Renal cortex interstitium (tissue), 11 donors: ENCODE data around the gene FRMPD1. TPM values are rescaled to one million over a fixed set of nuclear protein-coding genes. Genes with fewer than 3 reads are reported as not detected.
"Not testable (repeated sequence)": the region's sequence is repeated elsewhere in the genome, so short reads cannot be mapped to it uniquely, and the experiment has no call there.

Source experiments
- DNase-seq, 11 donors: peaks; one replicate each; pipeline ENCODE4 v3.0.0-alpha.2; 2013; ENCODE audit warnings: low read depth in 9 of 11, low spot score in 4 of 11; ENCODE audit errors: extremely low read depth in 1 of 11
- polyA plus RNA-seq, 3 donors: library from polyadenylated mRNA; unstranded; fragments of 120-200 nt; gene quantifications; one replicate each; pipeline ENCODE4 v1.2.1, GENCODE V29; 2013; ENCODE audit not compliant: insufficient read length in 3 of 3

The FRMPD1 gene
- polyA plus RNA-seq, 3 donors: 0.88 to 1.1 (median 1.0) TPM

DNA sequence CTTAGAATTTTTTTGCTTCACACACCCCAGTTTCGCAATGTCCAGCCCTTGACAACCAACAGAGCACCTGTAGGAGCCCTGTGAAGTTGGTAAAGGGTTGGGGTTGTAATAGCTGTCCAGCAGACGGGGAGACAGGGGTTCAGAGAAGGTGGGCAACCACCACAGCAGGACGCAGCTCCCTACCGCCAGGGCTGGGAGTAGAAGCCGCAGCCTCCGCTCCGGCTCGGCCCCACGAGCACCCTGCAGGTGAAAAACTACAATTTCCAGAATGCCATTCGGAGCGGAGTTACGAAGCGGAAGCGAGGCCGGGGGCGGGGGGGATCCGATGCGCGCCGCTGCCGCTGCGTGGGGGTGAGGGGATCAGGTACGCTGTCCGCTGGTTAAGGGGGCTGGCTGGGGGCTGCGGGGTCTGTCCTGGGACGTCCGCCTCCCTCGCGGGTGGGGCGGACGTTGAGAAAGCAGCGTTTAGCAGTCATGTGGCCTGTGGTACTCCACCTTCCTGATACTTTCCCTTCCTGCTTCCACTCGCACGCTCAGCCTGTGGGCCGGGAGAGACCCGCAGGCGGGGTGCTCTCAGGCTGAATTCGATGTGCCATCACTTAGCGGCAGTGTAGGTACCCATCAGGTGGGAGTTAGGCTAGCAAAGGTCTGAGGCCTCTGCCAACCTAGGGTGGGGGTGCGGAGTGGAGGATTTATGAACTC is 102.9 kb downstream of the FRMPD1 start, which contains the start of gene TRMT10B:
Gene TRMT10B (plus strand): TSS at position 317 of the 702 bp plus-strand sequence. CDS start 8,127 bp downstream, outside the sequence.
- peak; percentile 46 to 78 (median 69) for DNase-seq

DNA sequence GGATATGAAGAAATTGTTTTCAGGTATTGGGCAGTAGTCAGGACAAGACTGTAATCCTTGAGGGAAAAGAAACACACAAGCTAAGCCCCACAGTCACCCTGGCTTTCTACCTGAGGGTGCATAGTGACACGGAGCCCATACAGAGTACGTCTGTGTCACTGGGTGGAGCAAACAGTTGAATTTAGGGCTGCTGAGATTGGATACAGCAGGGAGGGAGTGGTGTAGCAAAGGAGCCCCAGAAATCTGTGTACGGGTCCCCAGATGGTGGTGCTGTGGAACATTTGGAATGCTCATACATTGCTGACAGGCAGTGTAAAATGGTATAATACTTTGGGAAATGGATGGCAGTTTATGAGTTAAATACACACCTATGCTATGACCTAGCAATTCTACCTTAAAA is 108.0 kb downstream of the FRMPD1 start:
- no peak for DNase-seq

DNA sequence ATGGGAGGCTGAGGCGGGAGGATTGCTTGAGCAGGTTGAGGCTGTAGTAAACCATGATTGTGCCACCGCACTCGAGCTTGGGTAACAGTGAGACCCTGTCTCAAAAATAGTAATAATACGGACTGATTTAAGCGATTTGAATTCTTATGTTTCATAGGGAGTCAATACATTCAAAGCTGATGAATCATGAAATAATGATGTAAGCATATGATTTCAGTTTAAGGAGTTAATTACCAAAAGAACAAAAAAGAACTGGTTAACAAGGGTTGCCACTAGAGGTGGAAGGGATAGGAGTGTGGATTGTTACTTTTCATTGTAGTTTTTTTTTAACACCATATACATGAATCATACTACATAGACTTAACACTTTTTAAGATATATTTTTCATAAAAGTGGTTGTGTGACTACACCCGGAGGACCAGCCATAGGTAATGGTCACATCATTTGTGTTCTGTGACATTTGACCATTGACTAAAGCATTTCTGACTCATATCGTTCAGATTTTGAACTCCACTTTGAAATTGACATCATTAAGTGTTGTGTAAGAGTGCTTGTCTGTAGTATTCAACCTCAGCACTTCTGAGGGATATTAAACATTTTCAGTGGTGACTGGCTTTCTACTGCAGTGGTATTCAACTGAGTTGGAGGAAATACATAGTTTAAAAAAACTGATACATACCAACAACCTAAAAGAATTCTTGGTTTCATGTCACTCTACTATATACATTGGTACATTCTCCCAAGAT is 109.8 kb downstream of the FRMPD1 start:
- DNase-seq: no peak

DNA sequence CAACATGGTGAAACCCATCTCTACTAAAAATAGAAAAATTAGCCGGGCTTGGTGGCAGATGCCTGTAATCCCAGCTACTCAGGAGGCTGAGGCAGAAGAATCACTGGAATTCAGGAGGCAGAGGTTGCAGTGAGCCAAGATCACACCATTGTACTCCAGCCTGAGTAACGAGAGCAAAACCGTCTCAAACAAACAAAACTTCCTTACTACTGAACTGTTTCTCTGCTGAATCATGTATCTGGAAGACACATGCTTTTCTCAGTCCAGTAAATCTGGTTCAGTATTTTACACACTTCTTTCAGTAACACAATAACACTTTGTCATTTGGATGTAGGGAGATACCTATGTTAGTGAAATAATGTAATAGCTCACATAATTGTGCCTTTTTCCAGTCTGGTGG is 110.8 kb downstream of the FRMPD1 start:
- no peak for DNase-seq

DNA sequence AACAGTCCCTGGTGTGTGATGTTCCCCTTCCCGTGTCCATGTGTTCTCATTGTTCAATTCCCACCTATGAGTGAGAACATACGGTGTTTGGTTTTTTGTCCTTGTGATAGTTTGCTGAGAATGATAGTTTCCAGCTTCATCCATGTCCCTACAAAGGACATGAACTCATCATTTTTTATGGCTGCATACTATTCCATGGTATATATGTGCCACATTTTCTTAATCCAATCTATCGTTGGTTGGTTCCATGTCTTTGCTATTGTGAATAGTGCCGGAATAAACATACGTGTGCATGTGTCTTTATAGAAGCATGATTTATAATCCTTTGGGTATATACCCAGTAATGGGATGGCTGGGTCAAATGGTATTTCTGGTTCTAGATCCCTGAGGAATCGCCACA is 114.5 kb downstream of the FRMPD1 start:
- DNase-seq: not testable (repeated sequence)

GRCh38 chr9:37769306-37769705 is 118.6 kb downstream of the FRMPD1 start:
- DNase-seq: no peak

- no peak for DNase-seq
Measured at GRCh38 chr9:37769995-37770394, 119.2 kb downstream of the FRMPD1 start.

DNA sequence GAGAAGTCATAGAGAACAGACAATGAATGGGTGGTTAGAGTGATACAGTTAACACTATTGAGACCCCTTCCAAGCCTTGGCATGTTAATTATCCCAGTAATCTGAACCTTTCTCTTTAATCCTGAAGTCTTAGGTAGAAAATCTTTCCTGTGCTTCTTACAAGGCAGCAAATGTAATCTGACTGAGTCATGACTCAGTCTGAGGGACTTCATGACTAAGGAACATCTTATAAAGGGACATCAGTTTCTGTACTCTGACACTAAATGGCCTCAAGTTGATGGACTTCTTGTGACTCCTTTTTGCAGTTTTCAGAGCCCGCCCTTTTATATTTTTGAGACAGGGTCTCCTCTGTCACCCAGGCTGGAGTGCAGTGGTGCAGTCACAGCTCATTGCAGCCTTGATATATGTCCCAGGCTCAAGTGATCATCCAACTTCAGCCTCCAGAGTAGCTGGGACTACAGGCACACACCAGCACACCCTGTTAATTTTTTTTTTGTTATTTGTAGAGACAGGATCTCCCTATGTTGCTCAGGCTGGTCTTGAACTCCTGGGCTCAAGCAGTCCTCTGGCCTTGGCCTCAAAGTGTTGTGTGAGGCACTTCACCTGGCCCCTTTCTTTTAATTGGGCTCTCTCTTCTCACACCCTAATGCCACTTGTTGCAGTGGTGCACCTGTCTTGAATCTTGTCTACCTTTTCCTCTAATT is 124.6 kb downstream of the FRMPD1 start:
- no peak for DNase-seq

GRCh38 chr9:37776328-37776727 is 125.6 kb downstream of the FRMPD1 start:
- DNase-seq: no peak

GRCh38 chr9:37778534-37778933 is 127.8 kb downstream of the FRMPD1 start:
- no peak for DNase-seq

DNA sequence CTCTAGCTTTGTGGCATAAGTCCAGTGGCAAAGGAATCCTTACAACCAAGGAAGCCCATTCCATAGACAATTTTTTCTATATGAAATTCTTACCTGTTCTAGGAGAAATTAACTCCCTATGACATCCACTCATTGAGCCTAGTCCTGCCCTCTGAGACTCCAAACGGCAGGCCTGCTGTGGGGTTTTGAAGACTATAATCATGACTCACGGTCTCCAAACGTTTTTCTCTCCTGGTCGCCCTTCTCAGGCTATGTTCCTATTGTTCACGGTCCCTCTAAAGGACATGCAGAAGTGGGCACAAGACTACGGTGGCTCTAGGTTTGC is 133.5 kb downstream of the FRMPD1 start:
- DNase-seq: no peak

DNA sequence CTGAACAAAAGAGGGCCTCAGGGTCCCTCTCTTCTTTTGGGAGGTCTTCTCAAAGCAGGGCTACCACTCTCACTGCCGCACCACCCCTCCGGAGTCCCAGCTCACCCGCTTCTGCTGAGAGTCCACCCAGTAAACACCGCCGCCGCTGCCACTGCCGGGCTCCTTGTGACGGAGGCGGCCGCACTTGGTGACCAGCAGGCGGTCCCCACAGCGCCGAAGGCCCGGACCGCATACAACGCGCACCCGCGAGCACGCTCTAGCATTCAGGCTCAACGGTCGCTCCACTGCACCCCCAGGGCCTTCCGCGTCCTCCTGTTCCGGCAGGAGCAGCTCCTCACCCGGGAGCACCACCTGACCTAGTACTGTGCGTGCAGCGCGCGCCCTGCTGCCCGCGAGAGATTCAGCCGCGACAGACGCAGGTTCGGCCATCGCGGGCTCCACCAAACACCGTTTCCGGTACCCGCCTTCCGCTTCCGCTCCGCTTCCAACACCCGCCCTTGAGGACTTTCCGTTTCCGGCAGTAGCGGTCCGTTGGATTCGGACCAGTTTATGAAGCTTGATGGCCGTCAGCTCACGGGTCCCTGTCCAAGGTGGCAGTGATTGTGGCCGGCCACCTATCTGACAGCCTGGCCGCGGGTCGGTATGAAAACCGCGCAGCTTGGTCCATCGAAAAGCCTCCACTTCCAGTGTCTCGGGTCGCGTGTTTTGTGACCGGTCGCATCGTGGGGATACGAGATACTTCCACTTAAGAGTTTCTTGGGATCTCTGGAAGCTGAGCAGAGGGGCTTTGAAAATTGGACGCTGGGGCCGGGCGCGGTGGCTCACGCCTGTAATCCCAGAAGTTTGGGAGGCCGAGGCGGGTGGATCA is 134.1 kb downstream of the FRMPD1 start, which contains the start of gene EXOSC3:
Gene EXOSC3 (minus strand): TSS at position 449 of the 868 bp plus-strand sequence. CDS start 20 bp downstream, at position 429.
- DNase-seq: peak; percentile 77 to 93 (median 86)

- no peak for DNase-seq
Measured at GRCh38 chr9:37787059-37787458, 136.3 kb downstream of the FRMPD1 start.

DNA sequence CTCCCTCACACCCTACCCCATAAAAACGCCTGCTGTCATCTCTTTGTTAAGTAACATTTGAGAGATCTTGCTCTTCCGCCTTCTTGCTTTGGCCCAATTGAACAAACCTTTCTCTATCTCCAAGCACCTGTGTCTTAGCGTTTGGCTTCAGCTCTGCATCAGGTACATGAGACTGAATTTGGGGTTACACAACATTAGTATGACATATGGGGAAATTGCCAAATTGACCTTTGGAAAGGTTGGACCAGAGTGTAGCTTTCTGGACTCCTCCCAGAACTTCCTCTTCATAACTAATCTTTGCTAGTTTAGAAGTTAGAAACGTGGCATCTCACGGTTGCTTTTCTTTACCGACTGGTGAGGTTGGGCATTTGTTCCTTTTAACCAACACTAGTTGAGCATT is 137.6 kb downstream of the FRMPD1 start:
- no peak for DNase-seq

DNA sequence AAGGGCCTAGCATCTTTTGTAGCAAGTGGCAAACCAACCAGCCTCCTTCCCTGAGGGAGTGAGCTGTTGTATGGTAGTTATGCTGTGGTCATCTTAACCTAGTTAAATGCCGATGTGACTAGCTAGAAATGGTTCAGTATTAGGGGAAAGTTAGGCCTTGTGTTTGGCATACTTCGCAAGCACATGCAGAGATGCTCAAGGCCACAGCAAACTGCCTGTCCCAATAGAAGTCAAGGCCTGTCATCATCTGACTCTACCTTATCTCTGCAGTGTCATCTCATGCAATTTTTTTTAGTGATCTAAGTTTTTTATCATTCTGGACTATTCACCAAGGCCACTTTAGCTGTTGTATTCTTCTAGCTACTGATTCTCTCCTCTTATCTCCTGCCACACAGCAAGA is 139.3 kb downstream of the FRMPD1 start:
- no peak for DNase-seq

DNA sequence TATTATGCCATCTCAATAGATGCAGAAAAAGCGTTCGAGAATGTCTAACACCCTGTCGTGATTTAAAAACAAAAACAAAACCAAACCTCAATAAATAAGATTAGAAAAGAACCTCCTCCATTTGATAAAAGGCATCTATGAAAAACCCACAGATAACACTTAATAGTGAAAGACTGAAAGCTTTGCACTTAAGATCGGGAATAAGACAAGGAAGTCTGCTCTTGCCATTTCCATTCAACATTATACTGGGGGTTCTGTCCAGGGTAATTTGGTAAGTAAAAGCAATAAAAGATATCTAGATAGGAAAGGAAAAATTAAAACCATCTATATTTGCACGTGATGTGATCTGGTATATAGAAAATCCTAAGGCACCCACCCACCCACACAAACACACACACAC is 141.4 kb downstream of the FRMPD1 start:
- no peak for DNase-seq

DNA sequence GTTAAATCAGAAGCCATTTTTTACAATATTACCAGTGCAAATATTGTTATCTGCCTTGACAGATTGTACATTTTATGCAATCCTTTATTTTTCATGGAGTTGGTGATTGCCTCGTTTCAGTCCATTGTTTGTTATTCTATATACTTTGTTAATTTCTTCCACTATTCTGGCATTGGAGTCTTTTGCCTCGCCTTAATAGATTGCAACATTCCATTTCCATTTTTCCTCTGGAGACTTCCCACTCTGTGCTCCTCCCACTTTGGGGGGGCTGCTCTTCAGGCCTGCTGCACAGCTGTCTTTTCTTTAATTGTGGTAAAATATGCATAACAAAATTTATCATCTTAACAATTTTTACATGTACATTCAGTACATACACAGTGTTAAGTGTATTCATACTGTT is 145.5 kb downstream of the FRMPD1 start:
- no peak for DNase-seq
